ENCODE measurements around the gene SLC45A1.

SLC45A1 gene

DNA sequence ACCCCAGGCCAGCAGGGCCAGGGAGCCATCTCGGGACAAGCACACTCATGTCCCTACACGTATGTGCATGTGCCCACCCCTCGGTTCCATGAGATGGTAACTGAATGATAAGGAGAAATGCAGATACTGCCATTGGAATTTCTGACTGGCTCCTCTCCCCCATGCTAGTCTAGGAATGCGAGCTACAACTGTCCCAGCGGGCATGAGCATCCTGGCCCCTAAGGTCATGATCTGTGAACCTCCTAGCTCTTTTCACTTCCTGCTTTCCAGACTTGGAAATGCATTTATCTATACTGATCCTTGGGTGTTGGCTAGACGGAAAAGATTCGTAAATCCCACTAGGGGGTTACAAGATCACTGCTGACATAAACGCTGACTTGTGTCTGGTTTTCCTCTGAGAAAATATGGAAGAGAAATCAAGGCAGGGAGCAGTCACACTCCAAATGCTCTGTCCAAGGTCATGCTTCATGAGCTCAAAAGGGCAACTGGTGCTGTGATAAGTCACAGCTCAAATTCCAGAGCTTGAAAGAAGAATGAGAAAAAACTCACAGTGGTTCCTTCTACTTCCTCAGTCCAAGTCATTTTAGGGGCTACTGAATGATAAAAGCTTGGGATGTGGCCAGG lies 49.8 kb downstream of the SLC45A1 start:
- Mint-ChIP-seq H3K4me1 (peaks cover 97% of the 10 kb centered on the region), H3K36me3 (ENCODE audit: low read depth) (peaks cover 22% of the 10 kb centered on the region), H3K9me3 (no peaks in the 10 kb centered on the region), H3K27ac (peak overlapping the region; percentile 91), H3K27me3 (ENCODE audit: low read depth, poor library complexity) (peaks cover 4% of the 10 kb centered on the region), H3K4me3 (peak overlapping the region; percentile 20)
- no peak for TF ChIP-seq CTCF (IDR thresholded peaks at IDR 0.05)
- DNase-seq: no peak

GRCh38 chr1:8368956-8369639 lies 51.2 kb downstream of the SLC45A1 start:
- H3K27ac Mint-ChIP-seq: peak overlapping the region; percentile 84
- TF ChIP-seq CTCF (IDR thresholded peaks at IDR 0.05): no peak
- DNase-seq: no peak
- peaks cover 16% of the 10 kb centered on the region for H3K36me3 Mint-ChIP-seq (ENCODE audit: low read depth)
- peaks cover 4% of the 10 kb centered on the region for H3K27me3 Mint-ChIP-seq (ENCODE audit: low read depth, poor library complexity)
- H3K9me3 Mint-ChIP-seq: no peaks in the 10 kb centered on the region
- no peak overlapping the region for H3K4me3 Mint-ChIP-seq
- H3K4me1 Mint-ChIP-seq: peaks cover 97% of the 10 kb centered on the region

- Mint-ChIP-seq H3K4me3 (peak overlapping the region; percentile 40), H3K27me3 (ENCODE audit: low read depth, poor library complexity) (no peaks in the 10 kb centered on the region), H3K4me1 (peaks cover 100% of the 10 kb centered on the region), H3K9me3 (no peaks in the 10 kb centered on the region), H3K27ac (peak overlapping the region; percentile 86), H3K36me3 (ENCODE audit: low read depth) (peaks cover 13% of the 10 kb centered on the region)
- TF ChIP-seq CTCF (IDR thresholded peaks at IDR 0.05): no peak
- DNase-seq: no peak
Observed at GRCh38 chr1:8370046-8370881, 52.4 kb downstream of the SLC45A1 start.

GRCh38 chr1:8370905-8371315 lies 53.0 kb downstream of the SLC45A1 start:
- H3K27ac Mint-ChIP-seq: peak overlapping the region; percentile 79
- no peaks in the 10 kb centered on the region for H3K27me3 Mint-ChIP-seq (ENCODE audit: low read depth, poor library complexity)
- peaks cover 98% of the 10 kb centered on the region for H3K4me1 Mint-ChIP-seq
- peak overlapping the region; percentile 28 for H3K4me3 Mint-ChIP-seq
- no peak for DNase-seq
- peaks cover 8% of the 10 kb centered on the region for H3K36me3 Mint-ChIP-seq (ENCODE audit: low read depth)
- H3K9me3 Mint-ChIP-seq: no peaks in the 10 kb centered on the region
- no peak for TF ChIP-seq CTCF (IDR thresholded peaks at IDR 0.05)

DNA sequence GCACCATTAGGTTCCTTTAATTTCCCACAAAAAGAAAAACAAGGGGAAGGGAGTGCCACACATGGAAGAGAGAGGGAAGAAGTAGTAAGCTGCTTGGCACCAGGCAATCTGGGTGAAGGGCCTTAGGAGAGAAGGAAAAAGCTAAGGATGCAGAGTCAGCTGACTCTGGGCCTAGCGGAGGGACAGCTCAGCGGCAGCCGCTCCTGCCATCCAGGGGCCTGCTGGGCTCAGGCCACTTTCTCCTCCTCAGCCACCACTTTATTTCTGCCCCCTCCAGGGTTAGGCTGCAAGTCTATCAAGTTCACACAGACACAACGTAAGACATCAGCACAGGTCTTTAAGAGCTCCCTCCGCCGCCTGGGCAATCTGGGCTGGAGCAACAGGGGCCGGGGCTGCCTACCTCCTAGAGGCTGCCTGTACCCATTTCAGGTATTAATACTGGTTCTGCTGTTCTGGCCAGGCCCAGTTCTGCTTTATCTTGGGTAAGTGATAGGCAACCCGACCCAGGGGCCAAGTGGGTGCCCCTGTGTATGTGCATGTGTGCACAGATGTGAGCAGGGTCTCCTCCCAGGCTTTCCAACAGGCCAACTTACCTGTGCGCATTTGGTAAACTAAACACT lies 53.6 kb downstream of the SLC45A1 start:
- peaks cover 98% of the 10 kb centered on the region for H3K4me1 Mint-ChIP-seq
- DNase-seq: no peak
- H3K4me3 Mint-ChIP-seq: peak overlapping the region; percentile 28
- TF ChIP-seq CTCF (IDR thresholded peaks at IDR 0.05): no peak
- H3K27me3 Mint-ChIP-seq (ENCODE audit: low read depth, poor library complexity): no peaks in the 10 kb centered on the region
- H3K36me3 Mint-ChIP-seq (ENCODE audit: low read depth): peaks cover 5% of the 10 kb centered on the region
- peak overlapping the region; percentile 94 for H3K27ac Mint-ChIP-seq
- H3K9me3 Mint-ChIP-seq: no peaks in the 10 kb centered on the region

Measured in nephron progenitor cell (in vitro differentiated cells).